CD4-positive, alpha-beta T cell (primary cell): ENCODE measurements around the gene SRMS. TPM values are rescaled to one million over a fixed set of nuclear protein-coding genes. Genes with fewer than 3 reads are reported as not detected.

Experiments used
- ATAC-seq: fragments of 200-7000 bp; cut with Tn5 transposase; one replicate; pipeline ENCODE4 v1.10.0; 2022; ENCODE audit warnings: mild to moderate bottlenecking; ENCODE audit not compliant: poor library complexity
- CTCF ChIA-PET: fragments of 350-600 bp; sonication (Branson Sonifier 250); formaldehyde crosslinking; loops from one replicate; lab custom pipeline; 2021; ENCODE audit warnings: antibody characterized with exemption, inconsistent platforms; lab: Charles Lee
- POLR2A ChIA-PET: fragments of 350-600 bp; sonication (Branson Sonifier 250); formaldehyde crosslinking; loops from one replicate; lab custom pipeline; 2021; ENCODE audit warnings: antibody characterized with exemption, inconsistent platforms; lab: Charles Lee
- DNase-seq, 14 experiments: peaks; one replicate each; pipeline ENCODE4 v3.0.0-alpha.2; 2013 to 2020; ENCODE audit warnings: mixed read lengths in 2 of 14
- H3K27ac ChIP-seq, 2 donors: one replicate each; pipeline versions ENCODE4 v1.5.1 to v1.7.0; 2013; ENCODE audit warnings: low read length in 2 of 2, low read depth in 1 of 2, mild to moderate bottlenecking in 1 of 2
- H3K27me3 ChIP-seq, 2 experiments: 1 replicate in 1 of 2; 2 replicates in 1 of 2; pipeline versions ENCODE4 v1.6.1 to v1.7.0; 2013; ENCODE audit warnings: low read length in 2 of 2, control low read depth in 1 of 2, mild to moderate bottlenecking in 1 of 2, moderate library complexity in 1 of 2; ENCODE audit not compliant: insufficient read depth in 2 of 2, control insufficient read depth in 1 of 2
- H3K36me3 ChIP-seq: one replicate; pipeline ENCODE4 v1.6.1; 2013; ENCODE audit warnings: low read length, control low read depth; ENCODE audit not compliant: insufficient read depth
- H3K4me1 ChIP-seq: one replicate; pipeline ENCODE4 v1.6.1; 2013; ENCODE audit warnings: low read length, control low read depth; ENCODE audit not compliant: insufficient read depth
- H3K4me3 ChIP-seq: one replicate; pipeline ENCODE4 v1.5.1; 2013; ENCODE audit warnings: mild to moderate bottlenecking, low read length, moderate library complexity
- H3K9me3 ChIP-seq, 2 experiments: 1 replicate in 1 of 2; 2 replicates in 1 of 2; pipeline versions ENCODE4 v1.6.1 to v1.7.0; 2013; ENCODE audit warnings: low read length in 2 of 2, mild to moderate bottlenecking in 2 of 2, control low read depth in 1 of 2, moderate library complexity in 1 of 2; ENCODE audit not compliant: control insufficient read depth in 1 of 2, insufficient read depth in 1 of 2
- H3K27ac Mint-ChIP-seq: one replicate; pipeline ENCODE4 v1.8.0; 2020; ENCODE audit warnings: mixed read lengths
- H3K27me3 Mint-ChIP-seq: one replicate; pipeline ENCODE4 v1.8.0; 2021; ENCODE audit warnings: mixed read lengths
- H3K36me3 Mint-ChIP-seq: one replicate; pipeline ENCODE4 v1.8.0; 2021; ENCODE audit warnings: low read depth, mixed read lengths
- H3K4me1 Mint-ChIP-seq: one replicate; pipeline ENCODE4 v1.8.0; 2021; ENCODE audit warnings: low read depth, mixed read lengths
- H3K4me3 Mint-ChIP-seq: one replicate; pipeline ENCODE4 v1.8.0; 2020; ENCODE audit warnings: mild to moderate bottlenecking, mixed read lengths
- H3K9me3 Mint-ChIP-seq: one replicate; pipeline ENCODE4 v1.8.0; 2020; ENCODE audit warnings: mixed read lengths
- intact Hi-C, 2 experiments: fragments of 100-400 bp; cut with DNase I in 1 of 2; cut with micrococcal nuclease in 1 of 2; formaldehyde crosslinking; loops; one replicate each; pipeline versions ENCODE4 v1.15.1 to v1.9.0; 2023 to 2025; cut with DNase I, micrococcal nuclease
- total RNA-seq, 174 experiments: library from RNA in 2 of 174; stranded (reverse) in 2 of 174; gene quantifications; one replicate each; pipeline ENCODE4 v1.2.3 and lab custom pipeline; 2021 to 2026
- TF ChIP-seq, protein P1 (sequence below): fragments of 200-600 bp; IDR thresholded peaks from one replicate; pipeline ENCODE4 v1.8.0; 2022; ENCODE audit warnings: antibody characterized with exemption, mild to moderate bottlenecking

The SRMS gene
- total RNA-seq, 2 experiments from 2014 or later, result not detected

DNA sequence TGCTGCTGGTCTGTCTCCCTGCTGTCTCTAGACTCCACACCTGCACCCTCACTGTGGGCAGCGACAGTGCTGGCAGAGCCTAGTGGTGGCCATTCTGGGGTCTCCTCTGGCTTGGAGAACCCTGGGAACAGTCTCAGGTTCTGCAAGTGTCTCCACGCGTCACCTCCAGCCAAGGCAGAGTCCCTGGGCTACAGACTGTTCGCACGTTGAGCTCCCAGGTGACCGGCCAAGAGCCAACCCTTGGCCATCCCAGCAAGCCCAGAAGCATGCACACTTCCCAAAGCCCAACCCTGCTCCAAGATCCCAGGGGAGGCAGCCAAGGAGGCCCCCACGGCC is 53.5 kb downstream of the SRMS start:
- no peak overlapping the region for H3K4me3 Mint-ChIP-seq
- intact Hi-C loops, result no loop called here
- POLR2A ChIA-PET, result no interaction called here
- Histone ChIP-seq H3K9me3 (peaks cover 0 to 6% of the 10 kb centered on the region in 2 experiments), H3K4me1 (peaks cover 26% of the 10 kb centered on the region), H3K27me3 (peaks cover 26 to 32% of the 10 kb centered on the region in 2 experiments), H3K36me3 (no peaks in the 10 kb centered on the region), H3K4me3 (no peak overlapping the region), H3K27ac (no peak overlapping the region)
- ATAC-seq, result no peak
- no peak for DNase-seq
- no peak overlapping the region for H3K27ac Mint-ChIP-seq
- H3K27me3 Mint-ChIP-seq, result peaks cover 35% of the 10 kb centered on the region
- TF ChIP-seq, protein P1, sequence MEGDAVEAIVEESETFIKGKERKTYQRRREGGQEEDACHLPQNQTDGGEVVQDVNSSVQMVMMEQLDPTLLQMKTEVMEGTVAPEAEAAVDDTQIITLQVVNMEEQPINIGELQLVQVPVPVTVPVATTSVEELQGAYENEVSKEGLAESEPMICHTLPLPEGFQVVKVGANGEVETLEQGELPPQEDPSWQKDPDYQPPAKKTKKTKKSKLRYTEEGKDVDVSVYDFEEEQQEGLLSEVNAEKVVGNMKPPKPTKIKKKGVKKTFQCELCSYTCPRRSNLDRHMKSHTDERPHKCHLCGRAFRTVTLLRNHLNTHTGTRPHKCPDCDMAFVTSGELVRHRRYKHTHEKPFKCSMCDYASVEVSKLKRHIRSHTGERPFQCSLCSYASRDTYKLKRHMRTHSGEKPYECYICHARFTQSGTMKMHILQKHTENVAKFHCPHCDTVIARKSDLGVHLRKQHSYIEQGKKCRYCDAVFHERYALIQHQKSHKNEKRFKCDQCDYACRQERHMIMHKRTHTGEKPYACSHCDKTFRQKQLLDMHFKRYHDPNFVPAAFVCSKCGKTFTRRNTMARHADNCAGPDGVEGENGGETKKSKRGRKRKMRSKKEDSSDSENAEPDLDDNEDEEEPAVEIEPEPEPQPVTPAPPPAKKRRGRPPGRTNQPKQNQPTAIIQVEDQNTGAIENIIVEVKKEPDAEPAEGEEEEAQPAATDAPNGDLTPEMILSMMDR, result no peak
- CTCF ChIA-PET, result no interaction called here
- H3K36me3 Mint-ChIP-seq, result no peaks in the 10 kb centered on the region
- peaks cover 5% of the 10 kb centered on the region for H3K4me1 Mint-ChIP-seq
- H3K9me3 Mint-ChIP-seq, result no peaks in the 10 kb centered on the region

DNA sequence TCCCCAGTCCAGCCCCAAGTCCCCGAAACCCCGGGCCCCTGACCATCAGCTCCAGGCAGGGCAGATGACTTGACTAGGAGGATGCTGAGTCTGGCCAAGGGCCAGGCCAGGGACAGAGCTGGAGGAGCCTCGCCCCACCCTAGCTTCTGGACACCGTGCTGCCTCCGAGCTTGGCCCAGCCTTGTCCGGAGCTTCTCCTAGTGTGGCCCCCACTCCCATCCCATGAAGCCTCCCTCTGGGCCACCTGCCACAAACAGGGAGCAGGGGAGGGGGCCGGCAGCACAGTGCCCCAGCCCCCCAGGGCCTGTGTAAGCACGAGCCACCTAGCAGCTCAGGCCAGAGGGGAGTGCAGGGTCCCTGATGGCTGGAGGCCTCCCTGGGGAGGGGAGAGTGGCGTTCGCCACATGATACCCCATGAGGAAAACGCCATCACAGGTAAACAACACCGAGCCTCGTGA is 54.0 kb downstream of the SRMS start:
- intact Hi-C loops, result no loop called here
- TF ChIP-seq, protein P1, result no peak
- CTCF ChIA-PET, result no interaction called here

DNA sequence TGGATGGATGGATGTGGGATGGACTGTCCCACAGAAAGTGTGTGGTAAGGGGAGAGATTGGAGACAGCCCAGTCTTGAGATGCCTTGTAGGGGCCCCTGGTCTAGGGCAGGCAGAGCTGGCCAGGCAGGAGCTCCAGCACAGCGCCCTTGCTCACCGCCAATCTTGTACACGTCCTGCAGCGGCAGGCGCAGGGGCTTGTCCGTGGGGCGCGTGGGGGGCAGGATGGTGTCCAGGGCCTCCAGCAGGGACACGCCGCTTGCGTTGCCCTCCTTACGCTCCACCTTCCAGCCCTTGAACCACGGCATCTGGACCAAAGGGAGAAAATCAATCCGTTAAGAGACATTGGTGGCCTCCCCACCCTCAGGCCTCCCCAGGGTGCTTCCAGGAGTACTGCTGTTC is 54.6 kb downstream of the SRMS start:
- ATAC-seq (no peak), DNase-seq (no peak)
- Histone ChIP-seq H3K9me3 (peaks cover 0 to 11% of the 10 kb centered on the region in 2 experiments), H3K36me3 (no peaks in the 10 kb centered on the region), H3K27me3 (peaks cover 29 to 33% of the 10 kb centered on the region in 2 experiments), H3K4me1 (peaks cover 17% of the 10 kb centered on the region), H3K27ac (no peak overlapping the region), H3K4me3 (no peak overlapping the region)
- Mint-ChIP-seq H3K4me3 (no peak overlapping the region), H3K27me3 (peaks cover 35% of the 10 kb centered on the region), H3K4me1 (peaks cover 5% of the 10 kb centered on the region), H3K36me3 (no peaks in the 10 kb centered on the region), H3K9me3 (no peaks in the 10 kb centered on the region), H3K27ac (no peak overlapping the region)
- intact Hi-C loops, result no loop called here
- TF ChIP-seq, protein P1, result no peak
- POLR2A ChIA-PET, result no interaction called here
- CTCF ChIA-PET, result no interaction called here

More for the DNA sequence above, 54.0 kb downstream of the SRMS start:
- Mint-ChIP-seq H3K4me3 (no peak overlapping the region), H3K27me3 (peaks cover 35% of the 10 kb centered on the region), H3K9me3 (no peaks in the 10 kb centered on the region), H3K4me1 (peaks cover 5% of the 10 kb centered on the region), H3K36me3 (no peaks in the 10 kb centered on the region), H3K27ac (no peak overlapping the region)
- POLR2A ChIA-PET, result no interaction called here
- ATAC-seq (no peak), DNase-seq (no peak)
- no peaks in the 10 kb centered on the region for H3K36me3 ChIP-seq
- no peak overlapping the region for H3K27ac ChIP-seq
- peaks cover 31 to 36% of the 10 kb centered on the region in 2 experiments for H3K27me3 ChIP-seq
- H3K4me1 ChIP-seq, result peaks cover 23% of the 10 kb centered on the region
- H3K4me3 ChIP-seq, result no peak overlapping the region
- H3K9me3 ChIP-seq, result peaks cover 0 to 11% of the 10 kb centered on the region in 2 experiments
